GM19438 (cell line): ENCODE data around the gene TYSND1.
"Not testable (repeated sequence)": the region's sequence is repeated elsewhere in the genome, so short reads cannot be mapped to it uniquely, and the experiment has no call there.

Experiments used
- ATAC-seq: cut with Tn5 transposase; IDR thresholded peaks from one replicate; pipeline ENCODE4 v1.9.1; 2021; ENCODE audit warnings: low read depth; ENCODE audit not compliant: unreplicated experiment

The TYSND1 gene

GRCh38 chr10:70114902-70115301 is 31.6 kb downstream of the TYSND1 start:
- ATAC-seq: no peak

GRCh38 chr10:70112071-70112470 is 34.4 kb downstream of the TYSND1 start:
- ATAC-seq: no peak

GRCh38 chr10:70111496-70111895 is 35.0 kb downstream of the TYSND1 start:
- ATAC-seq: no peak

DNA sequence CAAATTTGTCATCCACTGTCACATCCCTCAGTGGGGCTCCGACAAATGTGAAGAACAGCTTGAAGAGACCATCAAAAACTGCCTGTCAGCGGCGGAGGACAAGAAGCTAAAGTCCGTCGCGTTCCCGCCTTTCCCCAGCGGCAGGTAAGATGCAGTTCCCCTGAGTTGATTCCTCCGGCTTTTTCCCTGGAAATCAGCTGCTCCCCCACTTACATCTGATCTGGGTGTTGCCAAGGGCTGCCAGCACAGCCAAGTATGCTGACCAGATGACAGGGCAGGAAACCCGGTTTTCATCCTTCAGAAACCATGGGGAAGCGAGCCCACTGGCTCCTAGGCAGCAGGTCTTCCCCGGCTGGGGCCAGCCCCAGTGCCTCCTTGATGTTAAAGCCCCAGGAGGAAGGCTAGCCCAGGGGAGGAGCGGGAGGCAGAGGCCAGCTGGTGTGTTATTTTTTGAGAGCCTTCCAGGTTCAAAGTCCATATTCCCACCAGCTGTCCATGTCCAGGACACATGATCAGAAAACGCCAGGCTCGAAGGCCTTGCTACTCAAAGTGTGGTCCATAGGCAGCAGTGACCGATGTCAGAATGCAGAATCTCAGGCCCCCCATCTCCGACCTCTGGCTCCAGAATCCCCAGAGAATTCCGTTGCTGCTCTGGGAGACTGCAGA is 37.3 kb downstream of the TYSND1 start:
- no peak for ATAC-seq

- no peak for ATAC-seq
Measured at GRCh38 chr10:70106958-70107791, 39.3 kb downstream of the TYSND1 start.

- no peak for ATAC-seq
Measured at GRCh38 chr10:70101668-70102067, 44.8 kb downstream of the TYSND1 start.

DNA sequence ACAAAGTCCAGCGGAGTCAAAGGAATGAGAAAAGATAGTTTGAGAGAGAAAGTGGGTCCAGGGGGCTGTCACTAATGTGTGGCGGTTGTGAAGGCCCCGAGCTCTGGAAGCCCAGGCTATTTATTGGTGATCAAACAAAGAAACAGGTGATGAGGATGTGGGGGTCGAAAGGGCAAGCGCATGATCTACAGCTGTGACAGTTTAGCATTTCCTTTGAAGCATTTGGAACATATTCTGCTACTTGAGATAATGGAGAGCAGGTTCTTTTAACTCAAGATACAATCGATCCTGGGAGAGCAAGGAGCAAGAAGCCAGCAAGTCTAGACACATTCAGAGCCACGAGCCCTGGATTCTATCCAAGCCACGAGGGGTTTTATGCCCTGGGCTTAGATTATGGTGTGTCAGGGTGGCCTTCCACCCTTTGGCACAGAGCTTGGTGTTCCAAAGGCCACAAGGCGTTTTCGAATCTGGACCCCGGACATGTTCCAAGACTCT is 45.4 kb downstream of the TYSND1 start:
- not testable (repeated sequence) for ATAC-seq

GRCh38 chr10:70098271-70098670 is 48.2 kb downstream of the TYSND1 start:
- ATAC-seq: no peak

DNA sequence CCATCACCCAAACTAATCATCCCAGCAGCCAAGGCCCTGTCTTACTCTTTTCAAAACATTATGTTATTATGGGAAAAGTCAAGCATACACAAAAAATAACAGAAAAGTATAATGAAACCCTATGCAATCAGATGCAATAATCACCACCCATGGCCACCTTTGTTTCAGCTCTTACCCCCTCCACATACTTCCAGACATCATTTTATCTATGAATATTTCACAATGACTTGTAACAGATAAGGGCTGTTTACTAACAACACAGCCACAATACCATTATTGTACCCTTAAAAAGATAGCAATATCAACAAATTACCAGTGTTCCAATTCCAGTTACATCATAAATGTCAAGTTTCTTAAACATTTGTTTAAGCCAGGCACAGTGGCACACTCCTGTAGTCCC is 49.0 kb downstream of the TYSND1 start:
- no peak for ATAC-seq

DNA sequence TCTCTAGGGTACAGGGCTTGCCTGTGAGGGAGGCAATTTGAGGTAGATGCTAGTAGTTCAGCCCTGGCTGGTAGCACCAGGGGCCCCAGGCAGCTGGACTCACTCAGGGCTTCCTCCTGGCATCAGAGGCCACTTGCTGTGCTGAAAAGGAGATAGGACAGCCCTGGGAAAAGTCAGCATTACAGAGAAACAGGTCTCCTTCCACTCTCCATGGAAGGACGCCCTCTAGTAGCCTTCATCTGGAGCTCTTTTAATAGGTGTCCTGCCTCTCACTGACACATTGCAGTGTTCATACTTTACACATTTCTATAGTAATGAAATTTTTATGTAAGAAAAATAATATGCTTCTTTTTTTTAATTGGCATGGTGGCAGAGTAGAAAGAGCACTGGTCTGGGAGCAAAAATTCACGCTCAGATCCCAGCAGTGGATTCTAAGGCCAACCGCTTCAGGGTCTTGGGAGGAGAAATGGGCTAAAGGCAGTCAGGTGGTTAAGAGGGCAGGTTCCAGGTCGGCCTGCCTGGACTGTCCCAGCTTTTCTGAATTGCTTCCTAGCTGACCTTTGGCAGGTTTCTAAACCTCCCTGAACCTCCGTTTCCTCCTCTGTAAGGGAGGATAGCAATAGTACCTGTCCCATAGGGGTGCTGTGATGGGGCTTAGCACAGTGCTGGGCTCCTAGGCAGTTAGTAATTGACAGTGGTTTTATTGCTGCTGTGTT is 49.6 kb downstream of the TYSND1 start:
- ATAC-seq: no peak

DNA sequence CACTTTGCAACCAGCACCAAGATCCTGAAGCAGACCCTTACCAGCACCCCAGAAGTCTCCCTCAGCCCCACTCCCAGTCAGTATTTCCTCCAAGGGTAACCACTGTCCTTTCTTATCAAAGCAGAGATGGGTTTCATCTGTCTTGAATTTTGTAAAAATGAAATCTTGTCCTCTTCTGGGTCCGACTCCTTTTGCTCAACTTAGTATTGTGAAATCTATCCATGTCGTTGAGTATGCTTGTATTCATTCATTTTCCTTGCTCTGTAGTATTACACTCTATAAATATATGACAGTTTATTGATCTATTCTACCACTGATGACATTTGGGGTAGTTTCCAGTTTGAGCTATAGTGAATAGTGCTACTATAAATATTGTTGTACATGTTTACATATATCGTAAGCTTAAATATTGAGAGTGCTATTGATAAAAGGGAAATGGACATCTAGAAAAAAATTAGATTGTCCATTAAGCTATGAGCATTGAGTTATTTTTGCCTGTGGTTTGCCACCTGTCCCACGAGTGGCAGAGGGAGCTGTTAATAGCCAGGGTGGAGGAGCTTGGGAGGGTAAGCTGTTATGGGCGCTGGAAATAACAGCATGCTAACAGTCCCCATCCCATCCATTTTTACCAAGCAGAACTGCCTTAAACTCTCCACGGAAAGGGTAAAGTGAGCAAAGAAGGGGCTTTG is 50.3 kb downstream of the TYSND1 start:
- no peak for ATAC-seq

- no peak for ATAC-seq
Measured at GRCh38 chr10:70094250-70094649, 52.2 kb downstream of the TYSND1 start.

GRCh38 chr10:70093335-70093944 is 53.1 kb downstream of the TYSND1 start:
- no peak for ATAC-seq

DNA sequence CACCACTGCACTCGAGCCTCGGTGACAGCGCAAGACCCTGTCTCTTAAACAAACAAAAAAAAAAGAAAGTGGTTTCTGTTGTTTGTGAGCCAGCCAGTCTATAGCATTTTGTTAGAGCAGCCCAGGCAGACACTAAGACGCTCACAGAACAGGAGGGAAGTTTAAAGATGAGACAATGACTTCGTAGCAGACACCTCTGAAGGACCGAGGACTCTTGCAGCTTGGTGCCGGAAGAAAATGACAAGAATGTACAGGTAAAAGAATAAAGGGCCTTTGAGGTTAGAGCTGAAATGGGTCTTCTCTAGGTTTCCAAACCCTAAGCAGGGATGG is 54.1 kb downstream of the TYSND1 start:
- no peak for ATAC-seq

- no peak for ATAC-seq
Measured at GRCh38 chr10:70090951-70091350, 55.5 kb downstream of the TYSND1 start.

DNA sequence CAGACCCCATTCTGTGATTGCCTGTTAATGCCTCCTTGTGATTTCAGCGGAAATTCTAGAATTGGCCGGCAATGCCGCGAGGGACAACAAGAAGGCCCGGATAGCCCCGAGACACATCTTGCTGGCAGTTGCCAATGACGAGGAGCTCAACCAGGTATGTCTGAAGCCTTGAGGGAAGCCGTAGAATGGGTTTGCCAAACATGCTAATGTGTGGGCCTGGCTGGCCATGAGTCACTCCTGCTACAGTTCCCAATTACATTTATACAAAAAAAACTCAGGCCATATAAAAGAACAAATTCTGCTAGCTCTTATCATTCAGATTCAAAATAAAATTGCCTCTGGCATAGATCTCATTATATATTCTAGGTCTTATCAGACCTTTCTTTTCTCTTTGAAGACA is 56.5 kb downstream of the TYSND1 start:
- no peak for ATAC-seq

GRCh38 chr10:70088308-70088698 is 58.2 kb downstream of the TYSND1 start:
- ATAC-seq: no peak
